Lung (tissue), 12 donors: Measurements from ENCODE around the gene RABGGTA. TPM values are rescaled to one million over a fixed set of nuclear protein-coding genes. Genes with fewer than 3 reads are reported as not detected.

Experiments
- ATAC-seq: fragments of 200-7000 bp; cut with Tn5 transposase; one replicate; pipeline ENCODE4 v1.9.1; 2020; ENCODE audit warnings: moderate number of reproducible peaks; ENCODE audit not compliant: insufficient read depth, low FRiP score
- DNase-seq, 3 donors: peaks; one replicate each; pipeline ENCODE4 v3.0.0-alpha.2; 2013 to 2017
- H3K27ac ChIP-seq, 2 donors: one replicate each; pipeline ENCODE4 v1.5.1; 2013; ENCODE audit warnings: mild to moderate bottlenecking in 2 of 2, moderate library complexity in 2 of 2, control low read depth in 1 of 2, inconsistent platforms in 1 of 2, low read depth in 1 of 2, low read length in 1 of 2
- H3K27me3 ChIP-seq, 3 donors: one replicate each; pipeline ENCODE4 v1.5.1; 2013; ENCODE audit warnings: low read length in 2 of 3; ENCODE audit not compliant: control insufficient read depth in 3 of 3, insufficient read depth in 3 of 3
- H3K36me3 ChIP-seq, 4 donors: one replicate each; pipeline ENCODE4 v1.5.1; 2013; ENCODE audit warnings: low read length in 4 of 4, mild to moderate bottlenecking in 1 of 4, moderate library complexity in 1 of 4; ENCODE audit not compliant: control insufficient read depth in 4 of 4, insufficient read depth in 4 of 4
- H3K4me1 ChIP-seq, 5 donors: one replicate each; pipeline ENCODE4 v1.5.1; 2013; ENCODE audit warnings: low read length in 5 of 5, mild to moderate bottlenecking in 2 of 5, moderate library complexity in 1 of 5; ENCODE audit not compliant: control insufficient read depth in 5 of 5, insufficient read depth in 5 of 5
- H3K4me3 ChIP-seq: one replicate; pipeline ENCODE4 v1.5.1; 2013; ENCODE audit warnings: mild to moderate bottlenecking, control low read depth, moderate library complexity
- H3K9ac ChIP-seq, 2 donors: one replicate each; pipeline ENCODE4 v1.5.1; 2013; ENCODE audit warnings: low read length in 2 of 2, control low read depth in 1 of 2; ENCODE audit not compliant: insufficient read depth in 1 of 2
- H3K9me3 ChIP-seq, 4 donors: one replicate each; pipeline ENCODE4 v1.5.1; 2013; ENCODE audit warnings: low read length in 3 of 4, mild to moderate bottlenecking in 1 of 4, moderate library complexity in 1 of 4; ENCODE audit not compliant: control insufficient read depth in 4 of 4, insufficient read depth in 3 of 4
- WGBS, 2 donors: extraction: QIAGEN DNeasy Blood & Tissue Kit; methylation state at CpG; one replicate each; pipeline ENCODE4 v1.1.7; 2013; 5-methylcytosine and 5-hydroxymethylcytosine counted together
- polyA plus RNA-seq, 2 donors: library from polyadenylated mRNA; stranded (reverse); fragments of 200-250 nt; gene quantifications; one replicate each; pipeline ENCODE4 v1.2.1, GENCODE V29; 2013
- total RNA-seq, 2 donors: library from RNA; depleted of rRNA in 1 of 2; stranded (reverse); fragments of >200 nt in 1 of 2; gene quantifications; one replicate each; pipeline ENCODE4 v1.2.1, GENCODE V29; 2014 to 2021
- TF ChIP-seq, protein P1 (sequence below): IDR thresholded peaks from 2 replicates; pipeline ENCODE4 v1.5.1; 2012; ENCODE audit warnings: mild to moderate bottlenecking; ENCODE audit errors: control extremely low read depth, extremely low read depth
- donor health status: control.
- donor health status: control.
- donor health status: Bipolar disorder and iron deficiency.
- donor health status: healthy.
- donor health status: DM: yes; HTN: yes; CAD: no.

RABGGTA gene
- total and polyA plus RNA-seq, 4 donors: 19.7 to 55.8 (median 42.9) TPM

DNA sequence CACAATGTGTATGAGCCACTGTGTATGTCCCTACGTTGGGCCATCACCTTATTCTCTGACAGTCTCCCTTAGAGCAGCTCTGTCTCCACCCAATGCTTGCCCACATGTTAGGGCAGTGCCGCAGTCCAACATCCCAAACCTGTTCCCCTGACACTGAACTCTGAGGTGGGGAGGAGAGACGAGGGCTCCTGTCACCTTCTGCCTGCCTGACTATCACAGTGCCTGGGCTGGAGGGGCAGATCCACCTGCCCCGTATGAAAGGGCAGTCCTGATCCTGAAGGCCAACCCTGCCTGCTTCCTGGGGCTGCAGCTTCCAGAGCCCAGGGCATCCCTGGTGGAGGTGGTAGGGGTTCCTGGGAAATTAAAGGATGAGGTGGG lies 10.6 kb downstream of the RABGGTA start:
- Histone ChIP-seq H3K27ac (no peak overlapping the region), H3K9ac (no peak overlapping the region), H3K36me3 (peaks cover 0 to 3% (median 0%) of the 10 kb centered on the region in 4 donors), H3K4me1 (peaks cover 0 to 11% (median 7%) of the 10 kb centered on the region in 5 donors), H3K27me3 (no peaks in the 10 kb centered on the region), H3K4me3 (no peak overlapping the region), H3K9me3 (no peaks in the 10 kb centered on the region)
- DNase-seq: no peak
- WGBS, 2 donors: 91 to 94% methylated on average over 4 of the region's 4 CpGs
- ATAC-seq: no peak
- TF ChIP-seq, protein P1, sequence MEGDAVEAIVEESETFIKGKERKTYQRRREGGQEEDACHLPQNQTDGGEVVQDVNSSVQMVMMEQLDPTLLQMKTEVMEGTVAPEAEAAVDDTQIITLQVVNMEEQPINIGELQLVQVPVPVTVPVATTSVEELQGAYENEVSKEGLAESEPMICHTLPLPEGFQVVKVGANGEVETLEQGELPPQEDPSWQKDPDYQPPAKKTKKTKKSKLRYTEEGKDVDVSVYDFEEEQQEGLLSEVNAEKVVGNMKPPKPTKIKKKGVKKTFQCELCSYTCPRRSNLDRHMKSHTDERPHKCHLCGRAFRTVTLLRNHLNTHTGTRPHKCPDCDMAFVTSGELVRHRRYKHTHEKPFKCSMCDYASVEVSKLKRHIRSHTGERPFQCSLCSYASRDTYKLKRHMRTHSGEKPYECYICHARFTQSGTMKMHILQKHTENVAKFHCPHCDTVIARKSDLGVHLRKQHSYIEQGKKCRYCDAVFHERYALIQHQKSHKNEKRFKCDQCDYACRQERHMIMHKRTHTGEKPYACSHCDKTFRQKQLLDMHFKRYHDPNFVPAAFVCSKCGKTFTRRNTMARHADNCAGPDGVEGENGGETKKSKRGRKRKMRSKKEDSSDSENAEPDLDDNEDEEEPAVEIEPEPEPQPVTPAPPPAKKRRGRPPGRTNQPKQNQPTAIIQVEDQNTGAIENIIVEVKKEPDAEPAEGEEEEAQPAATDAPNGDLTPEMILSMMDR: no peak

DNA sequence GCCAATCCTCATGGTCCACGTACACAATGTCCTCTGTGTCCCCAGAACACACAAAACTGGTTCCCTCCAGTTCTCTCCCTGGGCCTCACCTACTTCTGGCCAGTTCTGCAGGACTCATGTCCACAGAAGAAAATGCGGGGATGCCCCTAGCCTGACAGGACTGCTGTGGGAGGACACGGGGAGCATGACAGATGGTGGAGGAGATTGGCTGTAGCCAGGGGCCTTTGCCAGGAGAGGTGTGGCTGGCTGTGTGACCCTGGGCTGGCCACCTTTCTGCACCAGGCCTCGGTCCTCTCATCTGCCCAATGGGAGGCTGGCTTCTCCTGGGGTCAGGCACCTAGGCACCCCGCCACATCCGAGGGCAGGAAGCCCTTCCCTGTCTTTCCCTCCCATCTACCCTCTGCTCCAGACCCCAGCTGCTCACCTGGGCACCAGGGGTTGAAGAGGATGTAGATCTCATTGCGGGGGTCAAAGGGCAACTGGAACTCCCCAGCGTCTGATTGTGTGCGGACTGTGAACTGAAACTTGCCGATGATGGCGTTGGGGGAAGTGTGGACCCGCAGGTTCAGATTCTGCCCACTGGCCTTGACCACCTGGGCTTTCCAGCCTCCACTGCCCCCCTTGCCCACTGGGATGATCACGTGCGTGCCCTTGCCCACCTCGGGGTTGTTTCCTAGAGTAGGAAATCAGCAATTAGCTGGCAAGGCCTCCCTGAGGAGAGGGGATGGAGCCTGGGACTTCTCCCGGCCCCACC lies 11.2 kb downstream of the RABGGTA start:
- H3K27ac ChIP-seq: peak overlapping the region in 1 of 2 donors; percentile 22
- 87 to 95% methylated on average over 16 of the region's 16 CpGs for WGBS, 2 donors
- no peak overlapping the region for H3K4me3 ChIP-seq
- H3K27me3 ChIP-seq: no peaks in the 10 kb centered on the region
- peaks cover 0 to 11% (median 7%) of the 10 kb centered on the region in 5 donors for H3K4me1 ChIP-seq
- DNase-seq: peak in 1 of 3 donors; percentile 16
- TF ChIP-seq, protein P1: no peak
- no peaks in the 10 kb centered on the region for H3K9me3 ChIP-seq
- H3K9ac ChIP-seq: no peak overlapping the region
- ATAC-seq: no peak
- H3K36me3 ChIP-seq: peaks cover 0 to 2% (median 0%) of the 10 kb centered on the region in 4 donors

DNA sequence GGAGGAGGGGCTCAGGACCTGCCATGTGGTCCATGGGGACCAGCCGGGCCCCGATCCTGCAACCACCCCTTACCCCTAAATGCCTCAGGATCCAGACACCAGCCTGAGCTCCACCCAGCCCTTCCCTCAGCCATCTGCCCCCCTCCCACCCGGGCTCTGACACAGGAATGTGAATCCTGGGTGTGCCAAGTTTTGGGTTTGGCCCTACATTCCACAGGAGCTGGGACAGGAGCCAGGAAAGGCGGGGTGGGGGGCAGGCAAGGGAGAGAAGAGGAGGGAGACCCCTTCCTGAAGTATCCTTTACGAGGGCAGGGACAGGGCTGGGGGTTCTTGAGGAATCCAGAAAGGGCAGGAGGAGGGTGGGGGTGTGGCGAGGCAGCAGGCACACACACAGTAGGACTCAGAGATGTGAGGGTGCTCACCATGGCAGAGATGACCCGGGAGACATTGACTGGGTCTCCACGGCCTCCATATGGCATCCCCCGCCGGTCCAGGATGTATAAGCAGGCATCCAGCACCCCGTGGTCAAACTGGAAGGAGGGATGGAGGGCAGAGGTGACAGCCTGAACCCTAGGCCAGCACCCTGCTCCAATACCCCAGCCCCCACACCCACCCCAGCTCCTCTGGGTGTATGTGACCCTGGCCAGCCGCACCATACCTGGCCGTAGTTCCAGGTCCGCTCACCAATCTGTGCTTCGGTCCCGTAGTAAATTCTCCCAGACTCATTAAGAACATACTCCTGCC lies 11.9 kb downstream of the RABGGTA start:
- Histone ChIP-seq H3K27ac (peak overlapping the region in 1 of 2 donors; percentile 59), H3K4me3 (no peak overlapping the region), H3K27me3 (no peaks in the 10 kb centered on the region), H3K4me1 (peaks cover 0 to 11% (median 7%) of the 10 kb centered on the region in 5 donors), H3K9ac (no peak overlapping the region), H3K9me3 (no peaks in the 10 kb centered on the region), H3K36me3 (peaks cover 0 to 6% (median 0%) of the 10 kb centered on the region in 4 donors)
- TF ChIP-seq, protein P1: no peak
- WGBS, 2 donors: 67 to 85% methylated on average over 15 to 16 of the region's 16 CpGs
- DNase-seq: peak; percentile 64 to 83 (median 79)
- peak; percentile 27 for ATAC-seq
